ENCODE data around the gene CLSTN2.

The CLSTN2 gene

DNA sequence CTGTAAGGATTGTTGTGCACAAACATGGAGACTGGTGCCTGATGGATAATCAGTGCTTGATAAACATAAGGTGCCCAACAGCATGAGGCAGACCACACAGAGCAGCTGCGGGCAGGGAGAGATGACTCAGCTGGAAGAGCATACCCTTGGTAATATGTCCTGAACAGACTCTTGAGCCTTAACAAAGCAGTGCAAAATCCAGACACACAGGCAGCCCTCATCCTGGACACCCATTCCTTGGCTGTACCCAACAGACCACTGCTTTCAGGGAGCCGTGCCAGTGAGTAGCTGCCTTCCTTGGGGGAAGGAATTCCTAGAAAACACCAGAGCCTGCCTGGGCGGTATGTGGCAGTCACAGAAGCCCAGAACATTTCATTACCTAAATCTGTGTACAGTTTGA lies 156.2 kb downstream of the CLSTN2 start:
- DNase-seq = no peak
- no peak for TF ChIP-seq CTCF (IDR thresholded peaks at IDR 0.05)
- Mint-ChIP-seq H3K27ac (no peak overlapping the region), H3K4me3 (no peak overlapping the region), H3K27me3 (ENCODE audit: low read depth, poor library complexity) (peaks cover 8% of the 10 kb centered on the region), H3K36me3 (ENCODE audit: low read depth) (no peaks in the 10 kb centered on the region), H3K4me1 (peaks cover 31% of the 10 kb centered on the region), H3K9me3 (peaks cover 41% of the 10 kb centered on the region)

- TF ChIP-seq CTCF (IDR thresholded peaks at IDR 0.05) = no peak
- no peaks in the 10 kb centered on the region for H3K36me3 Mint-ChIP-seq (ENCODE audit: low read depth)
- peaks cover 8% of the 10 kb centered on the region for H3K27me3 Mint-ChIP-seq (ENCODE audit: low read depth, poor library complexity)
- H3K4me1 Mint-ChIP-seq = peaks cover 33% of the 10 kb centered on the region
- DNase-seq = no peak
- H3K27ac Mint-ChIP-seq = no peak overlapping the region
- H3K4me3 Mint-ChIP-seq = no peak overlapping the region
- H3K9me3 Mint-ChIP-seq = peaks cover 28% of the 10 kb centered on the region
Observed at GRCh38 chr3:140092848-140093536, 158.0 kb downstream of the CLSTN2 start.

DNA sequence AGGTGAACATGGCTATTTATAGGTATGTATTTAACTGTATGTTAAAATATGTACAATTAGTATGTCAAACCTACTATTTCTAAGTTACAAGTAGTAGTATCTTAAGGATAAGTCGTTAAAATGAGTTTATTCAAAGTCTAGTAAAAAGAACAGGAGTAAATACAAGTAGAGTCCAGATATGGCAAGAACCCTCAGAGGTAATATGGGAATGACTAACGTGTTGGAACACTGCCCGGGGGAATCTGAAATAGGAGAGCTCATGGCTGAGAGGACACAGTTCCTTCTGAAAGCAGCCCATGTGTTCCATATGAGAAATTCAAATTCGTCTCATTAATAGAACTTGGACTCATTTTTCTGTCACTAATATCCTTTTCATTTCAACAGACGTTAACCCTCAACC lies 158.8 kb downstream of the CLSTN2 start:
- Mint-ChIP-seq H3K4me3 (no peak overlapping the region), H3K36me3 (ENCODE audit: low read depth) (no peaks in the 10 kb centered on the region), H3K27ac (no peak overlapping the region), H3K4me1 (peaks cover 33% of the 10 kb centered on the region), H3K27me3 (ENCODE audit: low read depth, poor library complexity) (peaks cover 8% of the 10 kb centered on the region), H3K9me3 (peaks cover 21% of the 10 kb centered on the region)
- no peak for DNase-seq
- no peak for TF ChIP-seq CTCF (IDR thresholded peaks at IDR 0.05)

DNA sequence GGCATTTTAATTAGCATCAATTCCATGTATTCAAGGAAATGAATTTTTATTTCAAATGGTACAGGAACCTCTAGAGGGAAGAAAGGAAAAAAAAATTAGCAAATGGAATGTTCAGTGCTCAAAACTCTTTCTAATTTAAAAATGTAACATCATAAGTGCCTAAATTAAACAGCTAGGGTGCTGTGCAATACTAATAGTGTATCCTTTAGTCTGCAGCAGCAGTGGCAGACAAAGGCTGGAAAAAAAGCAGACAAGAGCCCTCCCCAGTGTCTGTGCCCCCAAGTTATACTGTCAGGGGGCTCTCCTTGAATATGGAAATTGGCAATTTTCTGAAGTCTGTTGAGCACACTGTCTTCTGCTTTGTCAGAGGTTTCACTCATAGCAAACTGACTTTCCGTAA lies 159.5 kb downstream of the CLSTN2 start:
- TF ChIP-seq CTCF (IDR thresholded peaks at IDR 0.05) = no peak
- H3K9me3 Mint-ChIP-seq = peaks cover 15% of the 10 kb centered on the region
- H3K4me3 Mint-ChIP-seq = no peak overlapping the region
- peaks cover 33% of the 10 kb centered on the region for H3K4me1 Mint-ChIP-seq
- peaks cover 6% of the 10 kb centered on the region for H3K27me3 Mint-ChIP-seq (ENCODE audit: low read depth, poor library complexity)
- no peak for DNase-seq
- H3K36me3 Mint-ChIP-seq (ENCODE audit: low read depth) = no peaks in the 10 kb centered on the region
- H3K27ac Mint-ChIP-seq = no peak overlapping the region

- TF ChIP-seq CTCF (IDR thresholded peaks at IDR 0.05) = no peak
- no peaks in the 10 kb centered on the region for H3K9me3 Mint-ChIP-seq
- H3K27ac Mint-ChIP-seq = no peak overlapping the region
- H3K36me3 Mint-ChIP-seq (ENCODE audit: low read depth) = no peaks in the 10 kb centered on the region
- H3K4me1 Mint-ChIP-seq = peaks cover 33% of the 10 kb centered on the region
- peaks cover 3% of the 10 kb centered on the region for H3K27me3 Mint-ChIP-seq (ENCODE audit: low read depth, poor library complexity)
- no peak for DNase-seq
- no peak overlapping the region for H3K4me3 Mint-ChIP-seq
Observed at GRCh38 chr3:140096037-140096436, 161.1 kb downstream of the CLSTN2 start.

Data from nephron progenitor cell (in vitro differentiated cells).